Thymus (tissue), 11 donors: ENCODE measurements around the gene CCL20. TPM values are rescaled to one million over a fixed set of nuclear protein-coding genes. Genes with fewer than 3 reads are reported as not detected.
A peak's percentile ranks its signal among the peaks of the same experiment; 100 is the strongest.
"Not testable (repeated sequence)": the region's sequence is repeated elsewhere in the genome, so short reads cannot be mapped to it uniquely, and the experiment has no call there.

ENCODE experiments used
- DNase-seq, 9 donors: peaks; one replicate each; pipeline ENCODE4 v3.0.0-alpha.2; 2013; ENCODE audit warnings: low spot score in 9 of 9, low read depth in 6 of 9, missing footprints in 1 of 9
- H3K27ac ChIP-seq, 2 donors: one replicate each; pipeline ENCODE4 v1.5.1; 2013; ENCODE audit warnings: control low read depth in 1 of 2, low read depth in 1 of 2, low read length in 1 of 2, mild to moderate bottlenecking in 1 of 2, moderate library complexity in 1 of 2
- H3K27me3 ChIP-seq, 2 donors: one replicate each; pipeline ENCODE4 v1.5.1; 2013; ENCODE audit warnings: low read length in 1 of 2; ENCODE audit not compliant: control insufficient read depth in 2 of 2, insufficient read depth in 1 of 2
- H3K36me3 ChIP-seq, 2 donors: one replicate each; pipeline ENCODE4 v1.5.1; 2013; ENCODE audit warnings: low read length in 1 of 2, mild to moderate bottlenecking in 1 of 2, moderate library complexity in 1 of 2; ENCODE audit not compliant: control insufficient read depth in 2 of 2, insufficient read depth in 2 of 2
- H3K4me1 ChIP-seq, 2 donors: one replicate each; pipeline ENCODE4 v1.5.1; 2013; ENCODE audit warnings: low read length in 2 of 2; ENCODE audit not compliant: control insufficient read depth in 2 of 2, insufficient read depth in 2 of 2
- H3K4me3 ChIP-seq, 2 donors: one replicate each; pipeline ENCODE4 v1.5.1; 2013; ENCODE audit warnings: low read length in 2 of 2, control low read depth in 1 of 2, mild to moderate bottlenecking in 1 of 2
- H3K9me3 ChIP-seq, 2 donors: one replicate each; pipeline ENCODE4 v1.5.1; 2013; ENCODE audit warnings: low read length in 1 of 2, mild to moderate bottlenecking in 1 of 2; ENCODE audit not compliant: control insufficient read depth in 2 of 2, insufficient read depth in 1 of 2
- WGBS: extraction: QIAGEN DNeasy Blood & Tissue Kit; methylation state at CpG from one replicate; pipeline ENCODE4 v1.1.7; 2013; 5-methylcytosine and 5-hydroxymethylcytosine counted together
- polyA plus RNA-seq: library from polyadenylated mRNA; stranded (reverse); fragments of 200-250 nt; gene quantifications from one replicate; pipeline ENCODE4 v1.2.3, GENCODE V29; 2013
- total RNA-seq: library from RNA; stranded (reverse); fragments of 120-200 nt; gene quantifications from one replicate; pipeline ENCODE4 v1.2.4, GENCODE V29; 2013
- donor health status: healthy.

CCL20 gene
- total and polyA plus RNA-seq, 2 donors = 2.8 to 15.0 TPM

DNA sequence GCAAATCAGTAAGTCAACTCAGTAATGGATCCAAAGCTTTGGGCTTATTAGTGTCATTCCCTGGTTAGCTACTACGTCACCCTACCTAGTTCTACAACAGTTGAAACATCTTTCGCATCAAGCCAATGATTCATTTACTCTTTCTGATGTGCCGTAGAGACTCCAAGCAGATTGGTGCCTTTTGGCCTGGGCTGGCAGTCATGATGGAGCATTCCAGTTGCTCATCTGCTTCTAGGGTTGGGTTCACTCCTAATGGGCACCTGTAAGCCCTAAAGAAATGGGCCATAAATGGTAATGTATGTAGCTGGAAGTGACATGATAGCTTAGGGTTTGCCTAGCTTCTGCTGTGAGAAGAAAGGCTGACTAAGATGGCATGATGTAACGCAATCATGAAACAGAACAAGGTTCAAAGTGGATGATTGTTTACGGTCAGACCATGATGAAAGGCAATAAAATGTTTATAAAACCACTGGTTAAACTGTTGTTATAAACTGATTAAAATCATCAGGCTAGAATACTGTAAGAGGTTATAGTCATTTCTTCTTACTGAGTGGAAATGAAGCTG, 20.4 kb upstream of the CCL20 start:
- H3K27ac ChIP-seq = no peak overlapping the region
- no peak for DNase-seq
- H3K36me3 ChIP-seq = no peaks in the 10 kb centered on the region
- no peaks in the 10 kb centered on the region for H3K4me1 ChIP-seq
- H3K9me3 ChIP-seq = no peaks in the 10 kb centered on the region
- no peaks in the 10 kb centered on the region for H3K27me3 ChIP-seq
- WGBS = 95% methylated on average over 5 of the region's 5 CpGs
- no peak overlapping the region for H3K4me3 ChIP-seq

DNA sequence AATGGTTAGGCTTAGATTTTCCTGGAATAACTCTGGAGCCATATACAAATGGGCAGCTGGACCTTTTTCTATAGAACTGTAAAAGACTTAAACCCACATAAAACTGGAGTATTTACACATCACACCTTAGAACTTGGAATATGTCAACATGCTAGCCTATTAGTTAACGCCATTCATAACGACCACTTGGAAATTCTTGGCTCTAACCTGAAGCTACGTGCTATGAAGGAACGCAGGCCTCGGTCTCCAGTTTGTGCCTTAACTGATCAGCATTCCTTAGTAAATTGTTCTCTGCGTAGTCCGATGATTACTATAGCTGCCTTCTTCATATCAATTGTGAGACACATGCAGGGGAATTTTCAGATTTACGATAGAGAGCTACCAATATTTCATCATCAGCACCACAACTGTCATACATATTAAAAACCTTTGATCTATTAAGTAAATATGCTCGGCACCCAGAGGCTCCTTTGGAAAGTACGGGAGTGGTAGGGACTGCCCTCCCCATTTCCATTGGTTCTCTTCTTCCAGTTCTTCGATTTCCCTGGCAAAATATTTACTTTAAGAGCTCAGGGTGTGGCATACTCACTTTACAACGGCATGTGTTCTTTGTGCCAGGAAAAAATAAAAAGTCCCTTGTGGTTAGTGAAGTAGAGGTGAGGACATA, 17.5 kb upstream of the CCL20 start:
- Histone ChIP-seq H3K27me3 (no peaks in the 10 kb centered on the region), H3K36me3 (no peaks in the 10 kb centered on the region), H3K4me3 (no peak overlapping the region), H3K4me1 (no peaks in the 10 kb centered on the region), H3K9me3 (no peaks in the 10 kb centered on the region), H3K27ac (no peak overlapping the region)
- WGBS = 76% methylated on average over 12 of the region's 12 CpGs
- DNase-seq = no peak

DNA sequence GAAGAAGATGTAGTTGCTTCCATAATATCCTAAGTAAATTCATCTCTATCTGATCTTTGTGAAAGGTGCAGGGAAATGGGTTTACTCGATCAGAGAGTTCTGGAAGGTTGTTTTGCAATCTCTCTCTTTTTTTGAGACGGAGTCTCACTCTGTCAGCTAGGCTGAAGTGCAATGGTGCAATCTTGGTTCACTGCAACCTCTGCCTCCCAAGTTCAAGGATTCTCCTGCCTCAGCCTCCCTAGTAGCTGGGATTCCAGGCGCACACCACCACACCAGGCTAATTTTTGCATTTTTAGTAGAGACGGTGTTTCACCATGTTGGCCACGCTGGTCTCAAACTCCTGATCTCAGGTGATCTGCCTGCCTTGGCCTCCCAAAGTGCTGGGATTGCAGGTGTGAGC, 16.9 kb upstream of the CCL20 start:
- not testable (repeated sequence) for H3K9me3 ChIP-seq, H3K27ac ChIP-seq, H3K4me1 ChIP-seq, DNase-seq, H3K27me3 ChIP-seq, H3K36me3 ChIP-seq, H3K4me3 ChIP-seq
- WGBS = 96% methylated on average over 5 of the region's 5 CpGs

GRCh38 chr2:227799202-227799601, 14.4 kb upstream of the CCL20 start:
- H3K9me3 ChIP-seq = no peaks in the 10 kb centered on the region
- no peak overlapping the region for H3K27ac ChIP-seq
- H3K36me3 ChIP-seq = no peaks in the 10 kb centered on the region
- no peak overlapping the region for H3K4me3 ChIP-seq
- H3K27me3 ChIP-seq = no peaks in the 10 kb centered on the region
- WGBS = 97% methylated on average over 3 of the region's 3 CpGs
- H3K4me1 ChIP-seq = no peaks in the 10 kb centered on the region
- DNase-seq = no peak

DNA sequence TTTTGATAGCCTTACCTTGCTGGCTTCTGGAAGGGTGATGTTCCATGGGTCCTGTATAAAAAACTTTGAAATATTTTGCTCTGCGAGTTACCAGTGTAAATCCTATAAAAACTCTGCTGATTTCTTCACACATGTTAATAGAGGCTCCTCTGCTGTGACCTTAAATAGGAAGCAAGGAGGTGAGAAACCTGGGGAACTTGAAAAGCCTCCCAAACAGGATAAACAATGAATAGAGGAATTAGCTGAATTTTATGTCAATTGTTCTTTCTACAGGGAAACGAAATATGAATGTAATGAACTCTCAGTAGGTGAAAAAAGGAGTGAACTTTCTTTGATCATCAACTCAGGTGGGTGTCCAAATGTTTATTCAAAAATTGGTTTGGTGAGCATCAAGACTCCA, 10.8 kb upstream of the CCL20 start:
- Histone ChIP-seq H3K4me3 (no peak overlapping the region), H3K4me1 (no peaks in the 10 kb centered on the region), H3K9me3 (no peaks in the 10 kb centered on the region), H3K27me3 (no peaks in the 10 kb centered on the region), H3K27ac (no peak overlapping the region), H3K36me3 (no peaks in the 10 kb centered on the region)
- 87% methylated on average over 2 of the region's 2 CpGs for WGBS
- DNase-seq = no peak

GRCh38 chr2:227804975-227805374, 8.7 kb upstream of the CCL20 start:
- 93% methylated on average over 4 of the region's 4 CpGs for WGBS
- no peaks in the 10 kb centered on the region for H3K27me3 ChIP-seq
- H3K4me1 ChIP-seq = no peaks in the 10 kb centered on the region
- no peak overlapping the region for H3K4me3 ChIP-seq
- no peak for DNase-seq
- no peaks in the 10 kb centered on the region for H3K36me3 ChIP-seq
- no peak overlapping the region for H3K27ac ChIP-seq
- H3K9me3 ChIP-seq = no peaks in the 10 kb centered on the region

DNA sequence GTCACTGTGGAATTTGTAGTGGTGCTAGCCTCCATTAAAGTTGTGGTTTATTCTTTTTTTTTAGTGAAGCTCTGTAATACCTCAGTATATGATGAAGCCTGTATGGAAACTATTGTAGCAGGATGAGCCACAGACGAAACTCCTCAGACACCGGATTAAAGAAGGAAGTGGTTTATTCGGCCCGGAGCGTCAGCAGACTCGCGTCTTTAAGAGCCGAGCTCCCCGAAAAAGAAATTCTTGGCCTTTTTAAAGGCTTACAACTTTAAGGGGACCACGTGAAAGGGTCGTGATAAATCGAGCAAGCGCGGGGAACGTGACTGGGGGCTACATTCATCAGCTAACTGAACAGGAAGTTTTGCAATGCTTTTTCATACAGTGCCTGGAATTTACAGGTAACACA, 8.1 kb upstream of the CCL20 start:
- peak in 1 of 9 donors; percentile 31 for DNase-seq
- no peaks in the 10 kb centered on the region for H3K36me3 ChIP-seq
- 37% methylated on average over 15 of the region's 15 CpGs for WGBS
- H3K4me3 ChIP-seq = no peak overlapping the region
- H3K27me3 ChIP-seq = no peaks in the 10 kb centered on the region
- no peaks in the 10 kb centered on the region for H3K4me1 ChIP-seq
- H3K9me3 ChIP-seq = no peaks in the 10 kb centered on the region
- H3K27ac ChIP-seq = no peak overlapping the region

GRCh38 chr2:227808936-227809335, 4.7 kb upstream of the CCL20 start:
- WGBS = 98% methylated on average over 1 of the region's 1 CpG
- Histone ChIP-seq H3K4me1 (no peaks in the 10 kb centered on the region), H3K27ac (no peak overlapping the region), H3K4me3 (no peak overlapping the region), H3K36me3 (no peaks in the 10 kb centered on the region), H3K9me3 (no peaks in the 10 kb centered on the region), H3K27me3 (no peaks in the 10 kb centered on the region)
- no peak for DNase-seq

- Histone ChIP-seq H3K27ac (no peak overlapping the region), H3K9me3 (no peaks in the 10 kb centered on the region), H3K27me3 (no peaks in the 10 kb centered on the region), H3K36me3 (no peaks in the 10 kb centered on the region), H3K4me3 (no peak overlapping the region), H3K4me1 (no peaks in the 10 kb centered on the region)
- no peak for DNase-seq
- 91% methylated on average over 4 of the region's 4 CpGs for WGBS
Observed at GRCh38 chr2:227812001-227812400, 1.6 kb upstream of the CCL20 start.
